Smooth muscle cell (in vitro differentiated cells): ENCODE data around the gene ARL8B. TPM values are rescaled to one million over a fixed set of nuclear protein-coding genes. Genes with fewer than 3 reads are reported as not detected.

Source experiments
- DNase-seq: peaks from one replicate; lab custom pipeline; 2025; ENCODE audit not compliant: unreplicated experiment; lab: John Stamatoyannopoulos, UW
- H2AFZ ChIP-seq: fragments of 200-600 bp; sonication (generic); 2 replicates; pipeline ENCODE4 v1.6.0; 2016; ENCODE audit warnings: antibody characterized with exemption, low read depth, mild to moderate bottlenecking
- H3F3A ChIP-seq: fragments of 200-600 bp; sonication (generic); 2 replicates; pipeline ENCODE4 v1.6.0; 2017; ENCODE audit warnings: antibody characterized with exemption, low read depth
- H3K27ac ChIP-seq: fragments of 200-600 bp; sonication (generic); 2 replicates; pipeline ENCODE4 v1.5.1; 2016; ENCODE audit warnings: low read depth, mild to moderate bottlenecking
- H3K27me3 ChIP-seq: fragments of 200-600 bp; sonication (generic); 2 replicates; pipeline ENCODE4 v1.6.1; 2016; ENCODE audit warnings: low read depth, mild to moderate bottlenecking
- H3K36me3 ChIP-seq: fragments of 200-600 bp; sonication (generic); 2 replicates; pipeline ENCODE4 v1.5.1; 2016; ENCODE audit warnings: low read depth
- H3K4me1 ChIP-seq: fragments of 200-600 bp; sonication (generic); 2 replicates; pipeline ENCODE4 v1.5.1; 2016; ENCODE audit warnings: low read depth
- H3K4me2 ChIP-seq: fragments of 200-600 bp; sonication (generic); 2 replicates; pipeline ENCODE4 v1.6.0; 2016; ENCODE audit warnings: mild to moderate bottlenecking
- H3K4me3 ChIP-seq: fragments of 200-600 bp; sonication (generic); 2 replicates; pipeline ENCODE4 v1.5.1; 2016; ENCODE audit warnings: mild to moderate bottlenecking
- H3K79me2 ChIP-seq: fragments of 200-600 bp; sonication (generic); 2 replicates; pipeline ENCODE4 v1.6.0; 2016; ENCODE audit warnings: low read depth, mild to moderate bottlenecking
- H3K9ac ChIP-seq: fragments of 200-600 bp; sonication (generic); 2 replicates; pipeline ENCODE4 v1.6.0; 2016; ENCODE audit warnings: low read depth
- H3K9me3 ChIP-seq: fragments of 200-600 bp; sonication (generic); replicated peaks from 2 replicates; pipeline ENCODE4 v1.5.1; 2016; ENCODE audit warnings: low read depth
- H4K20me1 ChIP-seq: fragments of 200-600 bp; sonication (generic); 2 replicates; pipeline ENCODE4 v1.6.0; 2016; ENCODE audit warnings: low read depth
- WGBS: methylation state at CpG from one replicate; pipeline ENCODE4 v1.1.7; 2016; ENCODE audit warnings: low lambda C conversion rate; 5-methylcytosine and 5-hydroxymethylcytosine counted together
- polyA plus RNA-seq: library from polyadenylated mRNA; unstranded; fragments of >200 nt; fragmentation: Nextera tagmentation; extraction: Ambion mirVana; gene quantifications from 2 replicates; pipeline ENCODE4 v1.2.1, GENCODE V29; 2016
- total RNA-seq: library from RNA; depleted of rRNA; stranded (reverse); fragments of >200 nt; gene quantifications from 2 replicates; pipeline ENCODE4 v1.2.3, GENCODE V29; 2014
- TF ChIP-seq, protein P1 (sequence below): fragments of 200-600 bp; sonication (generic); IDR thresholded peaks from 2 replicates; pipeline ENCODE4 v1.5.1; 2017; ENCODE audit warnings: borderline replicate concordance, mild to moderate bottlenecking, antibody characterized with exemption; ENCODE audit not compliant: insufficient read depth, poor library complexity, severe bottlenecking

Gene ARL8B
- total and polyA plus RNA-seq, 2 experiments from 2014 or later, result 33.6 to 95.0 TPM

GRCh38 chr3:5190147-5190791 lies 68.2 kb downstream of the ARL8B start:
- Histone ChIP-seq H3K27me3 (no peaks in the 10 kb centered on the region), H2AFZ (no peak overlapping the region), H3K27ac (peak overlapping the region; percentile 3), H3K4me2 (peak overlapping the region; percentile 87), H3K4me1 (peaks cover 29% of the 10 kb centered on the region), H3K79me2 (peaks cover 77% of the 10 kb centered on the region), H3K9me3 (no peaks in the 10 kb centered on the region), H3K9ac (no peak overlapping the region), H4K20me1 (peaks cover 42% of the 10 kb centered on the region), H3F3A (peaks cover 21% of the 10 kb centered on the region), H3K4me3 (peak overlapping the region; percentile 98), H3K36me3 (no peaks in the 10 kb centered on the region)
- TF ChIP-seq, protein P1, sequence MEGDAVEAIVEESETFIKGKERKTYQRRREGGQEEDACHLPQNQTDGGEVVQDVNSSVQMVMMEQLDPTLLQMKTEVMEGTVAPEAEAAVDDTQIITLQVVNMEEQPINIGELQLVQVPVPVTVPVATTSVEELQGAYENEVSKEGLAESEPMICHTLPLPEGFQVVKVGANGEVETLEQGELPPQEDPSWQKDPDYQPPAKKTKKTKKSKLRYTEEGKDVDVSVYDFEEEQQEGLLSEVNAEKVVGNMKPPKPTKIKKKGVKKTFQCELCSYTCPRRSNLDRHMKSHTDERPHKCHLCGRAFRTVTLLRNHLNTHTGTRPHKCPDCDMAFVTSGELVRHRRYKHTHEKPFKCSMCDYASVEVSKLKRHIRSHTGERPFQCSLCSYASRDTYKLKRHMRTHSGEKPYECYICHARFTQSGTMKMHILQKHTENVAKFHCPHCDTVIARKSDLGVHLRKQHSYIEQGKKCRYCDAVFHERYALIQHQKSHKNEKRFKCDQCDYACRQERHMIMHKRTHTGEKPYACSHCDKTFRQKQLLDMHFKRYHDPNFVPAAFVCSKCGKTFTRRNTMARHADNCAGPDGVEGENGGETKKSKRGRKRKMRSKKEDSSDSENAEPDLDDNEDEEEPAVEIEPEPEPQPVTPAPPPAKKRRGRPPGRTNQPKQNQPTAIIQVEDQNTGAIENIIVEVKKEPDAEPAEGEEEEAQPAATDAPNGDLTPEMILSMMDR, result no peak
- no peak for DNase-seq
- 78% methylated on average over 7 of the region's 7 CpGs for WGBS

GRCh38 chr3:5191555-5192304 lies 69.6 kb downstream of the ARL8B start:
- Histone ChIP-seq H3F3A (peaks cover 20% of the 10 kb centered on the region), H3K9me3 (no peaks in the 10 kb centered on the region), H4K20me1 (peaks cover 42% of the 10 kb centered on the region), H3K9ac (no peak overlapping the region), H3K79me2 (peaks cover 84% of the 10 kb centered on the region), H3K27me3 (no peaks in the 10 kb centered on the region), H3K36me3 (no peaks in the 10 kb centered on the region), H3K4me1 (peaks cover 33% of the 10 kb centered on the region), H3K4me2 (no peak overlapping the region), H3K27ac (peak overlapping the region; percentile 98), H2AFZ (no peak overlapping the region), H3K4me3 (no peak overlapping the region)
- 95% methylated on average over 5 of the region's 5 CpGs for WGBS
- TF ChIP-seq, protein P1, result no peak
- no peak for DNase-seq

GRCh38 chr3:5192571-5193365 lies 70.7 kb downstream of the ARL8B start:
- Histone ChIP-seq H3K79me2 (peaks cover 82% of the 10 kb centered on the region), H3K4me2 (no peak overlapping the region), H2AFZ (no peak overlapping the region), H3K9me3 (no peaks in the 10 kb centered on the region), H3K27me3 (no peaks in the 10 kb centered on the region), H3K4me1 (peaks cover 34% of the 10 kb centered on the region), H3K36me3 (no peaks in the 10 kb centered on the region), H4K20me1 (peaks cover 42% of the 10 kb centered on the region), H3K4me3 (no peak overlapping the region), H3K9ac (no peak overlapping the region), H3K27ac (peak overlapping the region; percentile 98), H3F3A (peaks cover 26% of the 10 kb centered on the region)
- 92% methylated on average over 3 of the region's 3 CpGs for WGBS
- TF ChIP-seq, protein P1, result no peak
- DNase-seq, result no peak
